GM20000 (cell line): ENCODE data around the gene PI4KB.

Experiments
- DNase-seq: peaks from one replicate; pipeline ENCODE4 v3.0.0; 2012; ENCODE audit warnings: low spot score
- TF ChIP-seq, protein P1 (sequence below): IDR thresholded peaks from 2 replicates; pipeline ENCODE4 v1.5.1; 2012; ENCODE audit warnings: mild to moderate bottlenecking, control low read depth; ENCODE audit errors: extremely low read depth, missing control alignments

Gene PI4KB

DNA sequence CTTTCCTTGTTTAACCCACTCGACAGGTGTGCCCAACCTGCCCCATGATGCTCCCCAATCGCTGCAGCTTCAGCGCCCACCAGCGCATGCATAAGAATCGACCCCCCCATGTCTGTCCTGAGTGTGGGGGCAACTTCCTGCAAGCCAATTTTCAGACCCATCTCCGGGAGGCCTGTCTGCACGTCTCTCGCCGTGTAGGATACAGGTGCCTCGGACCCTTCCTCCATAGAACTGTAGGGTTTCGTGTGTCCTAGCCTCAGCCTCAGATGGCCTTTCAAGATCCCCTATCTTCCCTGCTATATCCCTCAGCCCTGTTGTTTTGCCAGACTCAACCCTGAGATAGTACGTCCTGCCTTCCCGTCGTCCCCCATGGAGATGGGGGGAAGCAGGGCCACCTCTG, 38.7 kb downstream of the PI4KB start:
- TF ChIP-seq, protein P1, sequence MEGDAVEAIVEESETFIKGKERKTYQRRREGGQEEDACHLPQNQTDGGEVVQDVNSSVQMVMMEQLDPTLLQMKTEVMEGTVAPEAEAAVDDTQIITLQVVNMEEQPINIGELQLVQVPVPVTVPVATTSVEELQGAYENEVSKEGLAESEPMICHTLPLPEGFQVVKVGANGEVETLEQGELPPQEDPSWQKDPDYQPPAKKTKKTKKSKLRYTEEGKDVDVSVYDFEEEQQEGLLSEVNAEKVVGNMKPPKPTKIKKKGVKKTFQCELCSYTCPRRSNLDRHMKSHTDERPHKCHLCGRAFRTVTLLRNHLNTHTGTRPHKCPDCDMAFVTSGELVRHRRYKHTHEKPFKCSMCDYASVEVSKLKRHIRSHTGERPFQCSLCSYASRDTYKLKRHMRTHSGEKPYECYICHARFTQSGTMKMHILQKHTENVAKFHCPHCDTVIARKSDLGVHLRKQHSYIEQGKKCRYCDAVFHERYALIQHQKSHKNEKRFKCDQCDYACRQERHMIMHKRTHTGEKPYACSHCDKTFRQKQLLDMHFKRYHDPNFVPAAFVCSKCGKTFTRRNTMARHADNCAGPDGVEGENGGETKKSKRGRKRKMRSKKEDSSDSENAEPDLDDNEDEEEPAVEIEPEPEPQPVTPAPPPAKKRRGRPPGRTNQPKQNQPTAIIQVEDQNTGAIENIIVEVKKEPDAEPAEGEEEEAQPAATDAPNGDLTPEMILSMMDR, result no peak
- DNase-seq, result no peak

DNA sequence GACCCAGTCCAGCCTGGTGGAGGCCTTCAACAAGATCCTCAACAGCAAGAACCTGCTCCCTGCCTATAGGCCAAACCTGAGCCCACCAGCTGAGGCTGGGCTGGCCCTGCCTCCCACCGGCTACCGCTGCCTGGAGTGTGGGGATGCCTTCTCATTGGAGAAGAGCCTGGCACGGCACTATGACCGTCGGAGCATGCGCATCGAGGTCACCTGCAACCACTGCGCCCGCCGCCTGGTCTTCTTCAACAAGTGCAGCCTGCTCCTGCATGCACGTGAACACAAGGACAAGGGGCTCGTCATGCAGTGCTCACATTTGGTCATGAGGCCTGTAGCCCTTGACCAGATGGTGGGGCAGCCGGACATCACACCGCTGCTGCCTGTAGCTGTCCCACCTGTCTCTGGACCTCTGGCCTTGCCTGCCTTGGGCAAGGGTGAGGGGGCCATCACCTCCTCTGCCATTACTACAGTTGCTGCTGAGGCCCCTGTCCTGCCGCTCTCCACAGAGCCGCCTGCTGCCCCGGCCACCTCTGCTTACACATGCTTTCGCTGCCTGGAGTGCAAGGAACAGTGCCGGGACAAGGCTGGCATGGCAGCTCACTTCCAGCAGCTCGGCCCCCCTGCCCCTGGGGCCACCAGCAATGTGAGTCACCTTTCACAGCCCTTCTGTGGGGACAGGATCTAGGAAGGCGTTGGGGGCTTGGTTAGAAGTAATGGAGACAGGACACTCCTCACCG, 39.3 kb downstream of the PI4KB start:
- TF ChIP-seq, protein P1, result no peak
- DNase-seq, result no peak

DNA sequence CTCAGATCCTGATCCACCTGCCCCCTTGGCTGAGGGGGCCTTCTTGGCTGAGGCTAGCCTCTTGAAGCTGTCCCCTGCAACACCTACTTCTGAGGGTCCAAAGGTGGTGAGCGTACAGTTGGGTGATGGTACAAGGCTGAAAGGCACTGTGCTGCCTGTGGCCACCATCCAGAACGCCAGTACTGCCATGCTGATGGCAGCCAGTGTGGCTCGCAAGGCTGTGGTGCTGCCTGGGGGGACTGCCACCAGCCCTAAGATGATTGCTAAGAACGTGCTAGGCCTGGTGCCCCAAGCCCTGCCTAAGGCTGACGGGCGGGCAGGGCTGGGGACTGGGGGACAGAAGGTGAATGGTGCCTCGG, 39.9 kb downstream of the PI4KB start:
- TF ChIP-seq, protein P1, result no peak
- no peak for DNase-seq

DNA sequence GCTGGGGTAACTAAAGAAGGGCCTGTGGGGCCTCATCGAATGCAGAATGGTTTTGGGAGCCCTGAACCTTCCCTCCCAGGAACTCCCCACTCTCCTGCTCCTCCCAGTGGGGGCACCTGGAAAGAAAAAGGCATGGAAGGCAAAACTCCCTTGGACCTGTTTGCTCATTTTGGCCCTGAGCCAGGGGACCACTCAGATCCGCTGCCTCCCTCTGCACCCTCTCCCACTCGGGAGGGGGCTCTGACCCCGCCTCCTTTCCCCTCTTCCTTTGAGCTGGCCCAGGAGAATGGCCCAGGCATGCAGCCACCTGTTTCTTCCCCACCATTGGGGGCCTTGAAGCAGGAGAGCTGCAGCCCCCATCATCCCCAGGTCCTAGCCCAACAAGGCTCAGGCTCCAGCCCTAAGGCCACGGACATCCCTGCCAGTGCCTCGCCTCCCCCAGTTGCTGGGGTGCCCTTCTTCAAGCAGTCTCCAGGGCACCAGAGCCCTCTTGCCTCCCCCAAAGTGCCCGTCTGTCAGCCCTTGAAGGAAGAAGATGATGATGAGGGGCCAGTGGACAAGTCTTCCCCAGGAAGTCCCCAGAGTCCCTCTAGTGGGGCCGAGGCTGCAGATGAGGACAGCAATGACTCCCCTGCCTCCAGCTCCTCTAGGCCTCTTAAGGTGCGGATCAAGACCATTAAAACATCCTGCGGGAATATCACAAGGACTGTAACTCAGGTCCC, 40.4 kb downstream of the PI4KB start:
- no peak for DNase-seq
- TF ChIP-seq, protein P1, result no peak

DNA sequence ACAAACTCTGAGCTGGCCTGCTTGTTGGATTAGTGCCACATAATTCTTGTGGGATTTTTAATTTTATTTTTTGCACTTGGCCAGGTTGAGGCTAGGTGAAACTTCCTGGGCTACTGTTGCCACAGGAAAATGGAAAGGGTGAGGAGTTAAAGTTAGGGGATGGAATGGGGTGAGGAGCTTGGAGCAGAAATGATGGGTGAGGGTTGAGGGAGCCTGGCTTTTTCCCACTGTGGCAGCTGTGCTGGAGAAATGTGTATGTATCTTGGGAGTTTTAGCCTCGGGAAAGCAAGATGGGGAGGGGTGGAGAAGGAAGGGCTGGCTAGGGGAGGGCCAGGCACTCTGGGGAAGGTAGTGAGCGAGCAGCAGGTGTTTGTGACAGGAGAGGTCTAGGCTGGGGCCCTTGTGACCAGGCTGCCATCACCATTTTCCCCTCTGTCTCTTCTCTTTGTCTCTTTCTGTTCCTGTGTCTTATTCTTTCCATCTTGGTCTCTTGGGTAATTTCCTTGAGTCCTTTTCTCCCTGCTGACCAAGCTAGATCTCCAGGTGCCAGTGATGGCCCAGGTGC, 43.1 kb downstream of the PI4KB start:
- DNase-seq, result no peak
- TF ChIP-seq, protein P1, result no peak

DNA sequence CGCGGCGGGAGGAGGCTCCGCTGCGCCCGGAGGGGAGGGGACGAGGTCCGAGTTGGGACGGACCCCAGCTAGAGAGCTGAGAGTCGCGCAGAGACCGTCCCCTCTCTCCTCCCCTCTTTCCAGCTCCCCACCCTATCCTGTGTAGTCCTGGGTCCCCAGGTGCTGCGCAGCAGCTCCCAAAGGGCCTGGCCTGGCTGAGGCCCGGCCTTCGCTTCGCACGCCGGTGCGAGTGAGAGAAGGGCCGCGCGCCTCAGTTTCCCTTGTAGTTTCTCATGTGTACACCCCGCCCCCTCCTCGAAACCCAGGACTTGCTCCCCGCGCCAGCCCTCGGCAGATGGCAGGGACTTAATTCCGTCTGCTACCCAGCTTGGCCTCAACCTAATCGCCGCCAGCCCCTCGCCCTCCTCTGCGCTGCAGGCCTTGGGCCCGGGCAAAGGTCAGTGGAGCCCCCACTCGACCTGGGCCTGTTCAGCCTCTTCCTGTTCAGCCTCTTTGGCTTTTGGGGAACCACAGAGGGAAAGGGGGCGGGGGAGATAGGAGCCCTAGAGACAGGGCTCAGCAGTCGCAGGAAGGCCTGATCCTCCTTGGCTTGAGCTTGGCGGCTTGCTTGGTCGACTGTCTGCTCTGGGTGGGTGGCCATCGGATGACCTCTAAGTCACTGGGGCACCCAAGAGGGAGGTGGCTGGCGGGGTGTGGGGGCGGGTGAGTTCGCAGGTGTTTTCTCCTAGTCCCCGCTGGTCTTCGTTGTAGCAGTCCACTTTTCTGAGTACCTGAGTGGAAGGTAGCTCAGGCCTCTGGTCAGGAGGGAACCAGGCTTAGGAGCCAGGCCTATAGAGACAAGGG, 44.1 kb downstream of the PI4KB start:
- TF ChIP-seq, protein P1, result no peak
- DNase-seq, result peak; percentile 59
